ENCODE data around the gene TUBGCP2.
A peak's percentile ranks its signal among the peaks of the same experiment; 100 is the strongest.

Gene TUBGCP2

DNA sequence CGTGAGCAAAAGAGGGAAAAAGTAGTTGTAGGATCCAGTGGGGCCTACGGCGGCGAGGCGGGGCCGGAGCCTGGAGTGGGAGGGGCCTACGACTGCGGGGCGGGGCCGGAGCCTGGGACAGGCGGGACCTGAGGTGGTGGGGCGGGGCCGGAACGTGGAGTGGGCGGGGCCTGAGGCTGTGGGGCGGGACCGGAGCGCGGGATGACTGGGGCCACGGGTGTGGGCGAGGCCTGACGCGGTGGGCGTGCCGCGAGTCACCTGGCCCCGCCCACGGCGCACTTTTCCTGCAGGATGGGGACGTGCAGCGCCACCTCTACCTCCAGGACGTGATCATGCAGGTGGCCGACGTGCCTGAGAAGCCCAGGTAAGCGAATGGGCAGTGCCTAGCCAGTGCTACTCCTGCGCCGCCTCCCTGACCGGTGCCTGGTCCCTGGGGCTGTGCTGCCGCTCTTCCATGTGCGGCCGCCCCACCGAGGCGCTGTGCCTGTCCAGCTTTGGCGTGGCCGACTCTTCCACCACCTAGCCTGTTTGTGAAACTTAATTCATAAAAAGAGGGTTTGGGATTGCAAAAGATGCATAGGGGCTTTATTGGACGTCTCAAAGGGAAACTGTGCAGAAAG lies 538 bp upstream of the TUBGCP2 start:
- peak; percentile 90 to 91 for DNase-seq (ENCODE audit: extremely low read depth in 1 of 2, low read depth in 1 of 2)

GRCh38 chr10:133307776-133308420 lies 774 bp downstream of the TUBGCP2 start:
- peak; percentile 79 to 81 for DNase-seq (ENCODE audit: extremely low read depth in 1 of 2, low read depth in 1 of 2)

DNA sequence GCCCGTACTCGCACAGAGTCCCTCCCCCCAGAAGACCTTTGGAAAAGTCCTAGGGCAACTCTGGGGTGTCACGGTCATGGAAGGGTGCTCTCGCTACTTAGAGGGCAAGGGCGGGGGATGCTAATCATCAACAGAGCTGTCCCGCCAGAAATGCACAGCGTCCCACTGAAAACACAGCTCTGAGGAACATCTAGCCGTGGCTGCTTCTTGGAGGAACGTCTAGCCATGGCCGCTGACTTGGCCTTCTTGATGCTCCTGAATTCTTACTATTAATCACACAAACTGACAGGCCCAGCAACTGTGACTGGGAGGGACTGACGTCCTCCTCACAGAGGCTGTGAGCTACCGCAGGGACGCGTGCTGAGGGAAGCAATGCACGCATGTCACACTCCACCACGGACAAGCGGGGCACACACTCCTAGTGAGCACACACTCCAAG lies 1.7 kb downstream of the TUBGCP2 start:
- no peak for DNase-seq (ENCODE audit: extremely low read depth in 1 of 2, low read depth in 1 of 2)

DNA sequence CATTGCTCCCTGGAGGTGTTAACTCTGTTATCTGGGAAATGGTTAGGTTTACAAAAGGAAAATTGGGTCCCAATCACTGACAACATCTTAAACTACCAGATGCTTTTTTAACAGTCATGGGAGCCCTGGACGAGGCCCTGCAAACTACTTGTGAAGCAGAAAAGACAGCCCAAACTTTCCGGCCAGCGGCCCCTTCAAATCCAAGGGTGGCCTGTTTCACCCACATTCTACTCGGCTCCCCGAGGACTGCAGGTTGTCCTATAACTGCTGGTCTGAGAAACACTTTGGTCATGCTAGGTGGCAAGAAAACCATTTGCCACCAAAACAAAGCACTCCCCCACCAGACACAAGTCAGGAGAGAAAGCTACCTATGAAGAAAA lies 2.6 kb downstream of the TUBGCP2 start:
- no peak for DNase-seq (ENCODE audit: extremely low read depth in 1 of 2, low read depth in 1 of 2)

DNA sequence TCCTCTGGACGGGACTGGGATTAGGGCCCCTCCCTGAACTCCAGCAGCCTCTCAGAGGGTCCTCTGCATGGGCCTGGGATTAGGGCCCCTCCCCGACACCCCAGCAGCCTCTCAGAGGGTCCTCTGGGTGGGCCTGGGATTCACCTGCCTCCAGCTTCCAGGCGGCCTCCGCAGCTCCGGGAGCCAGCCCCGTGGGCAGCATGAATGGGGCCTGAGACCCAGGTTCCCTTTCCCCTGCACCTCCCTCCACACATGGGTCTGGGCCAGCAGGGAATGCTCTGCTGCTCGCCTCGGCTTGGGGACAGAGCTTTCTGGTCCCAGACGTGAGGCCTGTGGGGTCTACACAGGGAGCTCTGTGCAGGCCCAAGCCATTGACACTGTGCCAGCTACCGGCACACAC lies 5.5 kb downstream of the TUBGCP2 start:
- DNase-seq (ENCODE audit: extremely low read depth in 1 of 2, low read depth in 1 of 2) = no peak

GRCh38 chr10:133302230-133302629 lies 6.4 kb downstream of the TUBGCP2 start:
- no peak for DNase-seq (ENCODE audit: extremely low read depth in 1 of 2, low read depth in 1 of 2)

- DNase-seq (ENCODE audit: extremely low read depth in 1 of 2, low read depth in 1 of 2) = no peak
Measured at GRCh38 chr10:133299738-133300137, 8.9 kb downstream of the TUBGCP2 start.

GRCh38 chr10:133299224-133299623 lies 9.4 kb downstream of the TUBGCP2 start:
- DNase-seq (ENCODE audit: extremely low read depth in 1 of 2, low read depth in 1 of 2) = no peak

- DNase-seq (ENCODE audit: extremely low read depth in 1 of 2, low read depth in 1 of 2) = no peak
Measured at GRCh38 chr10:133298466-133298865, 10.2 kb downstream of the TUBGCP2 start.

GRCh38 chr10:133297504-133297903 lies 11.2 kb downstream of the TUBGCP2 start:
- no peak for DNase-seq (ENCODE audit: extremely low read depth in 1 of 2, low read depth in 1 of 2)

GRCh38 chr10:133295426-133296320 lies 13.0 kb downstream of the TUBGCP2 start:
- DNase-seq (ENCODE audit: extremely low read depth in 1 of 2, low read depth in 1 of 2) = no peak

DNA sequence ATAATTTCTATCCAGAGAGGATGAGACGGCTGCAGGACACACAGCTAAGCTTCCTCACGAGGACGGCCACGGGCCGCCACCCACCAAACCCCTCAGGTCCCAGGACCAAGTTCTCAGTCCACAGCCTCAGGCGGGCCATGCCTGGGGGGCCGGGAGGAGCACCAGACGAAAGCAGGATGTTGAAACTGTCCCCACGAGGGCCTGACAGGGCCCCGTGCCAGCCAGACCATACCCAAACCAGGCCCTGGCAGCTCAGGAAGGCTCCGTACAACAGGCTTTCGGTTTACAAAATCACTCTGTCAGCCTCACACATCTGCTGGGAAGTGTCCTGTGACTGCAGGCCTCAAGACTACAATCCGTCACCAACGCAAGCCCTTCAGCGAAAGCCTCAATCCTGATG lies 14.5 kb downstream of the TUBGCP2 start:
- DNase-seq (ENCODE audit: extremely low read depth in 1 of 2, low read depth in 1 of 2) = no peak

- DNase-seq (ENCODE audit: extremely low read depth in 1 of 2, low read depth in 1 of 2) = no peak
Measured at GRCh38 chr10:133293810-133294119, 14.9 kb downstream of the TUBGCP2 start.

GRCh38 chr10:133292919-133293809 lies 15.5 kb downstream of the TUBGCP2 start:
- DNase-seq (ENCODE audit: extremely low read depth in 1 of 2, low read depth in 1 of 2) = no peak

DNA sequence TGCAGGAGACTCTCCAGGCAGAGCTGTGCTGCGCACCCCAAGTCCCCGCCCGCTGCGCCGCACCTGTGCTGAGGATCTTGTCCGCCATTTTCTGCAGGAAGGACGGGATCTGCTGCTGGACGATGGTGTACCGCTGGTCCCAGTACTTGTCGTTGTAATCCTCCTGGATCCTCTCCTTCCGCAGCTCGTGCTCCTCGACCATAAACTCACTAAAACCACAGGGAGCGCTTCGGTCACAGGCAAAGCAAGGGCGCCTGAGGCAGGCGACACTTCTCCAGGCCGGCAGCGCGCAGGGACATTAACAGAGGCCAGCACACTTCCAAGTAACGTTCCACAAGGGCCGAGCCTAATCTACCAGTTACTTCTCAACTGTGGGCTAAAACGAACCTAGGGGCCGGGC lies 18.9 kb downstream of the TUBGCP2 start:
- no peak for DNase-seq (ENCODE audit: extremely low read depth in 1 of 2, low read depth in 1 of 2)

DNA sequence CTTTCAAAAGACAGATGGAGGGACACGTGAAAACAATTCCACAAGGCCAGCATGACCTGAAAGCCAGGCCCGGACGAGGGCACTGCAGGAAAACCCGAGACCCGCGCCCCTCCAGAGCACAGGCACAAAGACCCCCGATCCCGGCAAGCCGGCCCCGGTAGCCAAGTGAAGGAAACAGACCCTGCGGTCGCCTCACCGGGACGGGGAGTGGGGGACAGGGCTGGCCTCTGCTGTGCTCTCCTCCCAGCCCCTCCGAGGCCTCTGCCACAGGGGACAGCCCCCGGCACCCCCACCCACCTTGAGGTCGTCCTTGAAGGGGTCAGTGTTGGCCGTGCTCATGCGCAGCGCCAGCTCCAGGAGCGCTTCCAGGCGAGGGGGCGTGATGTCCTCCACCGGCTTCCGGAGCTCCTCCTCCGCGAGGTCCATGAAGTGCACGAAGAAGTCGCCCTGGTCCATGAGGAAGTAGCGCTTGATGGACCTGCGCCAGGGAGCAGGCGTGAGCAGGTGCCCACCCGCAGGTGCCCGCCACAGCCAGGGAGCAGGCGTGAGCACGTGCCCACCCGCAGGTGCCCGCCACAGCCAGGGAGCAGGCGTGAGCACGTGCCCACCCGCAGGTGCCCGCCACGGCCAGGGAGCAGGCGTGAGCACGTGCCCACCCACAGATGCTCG lies 20.7 kb downstream of the TUBGCP2 start:
- no peak for DNase-seq (ENCODE audit: extremely low read depth in 1 of 2, low read depth in 1 of 2)

DNA sequence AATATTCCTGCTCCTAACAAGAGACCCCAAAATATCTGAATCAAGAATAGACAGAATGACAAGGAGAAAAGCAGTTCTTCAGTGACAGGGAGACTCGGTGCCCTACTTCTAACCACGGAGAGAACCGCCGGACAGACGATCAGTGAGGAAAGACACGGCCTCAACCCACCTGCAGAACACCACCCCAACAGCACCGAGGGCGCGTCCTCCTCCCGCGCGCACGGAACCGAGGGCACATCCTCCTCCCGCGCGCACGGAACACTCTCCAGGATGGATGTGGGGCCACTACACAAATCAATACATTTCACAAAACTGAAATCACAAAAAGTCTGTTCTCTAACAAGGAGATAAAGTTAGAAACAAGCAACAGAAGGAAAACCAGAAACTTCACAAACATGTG lies 22.3 kb downstream of the TUBGCP2 start:
- DNase-seq (ENCODE audit: extremely low read depth in 1 of 2, low read depth in 1 of 2) = no peak

- DNase-seq (ENCODE audit: extremely low read depth in 1 of 2, low read depth in 1 of 2) = no peak
Measured at GRCh38 chr10:133285217-133285616, 23.5 kb downstream of the TUBGCP2 start.

DNA sequence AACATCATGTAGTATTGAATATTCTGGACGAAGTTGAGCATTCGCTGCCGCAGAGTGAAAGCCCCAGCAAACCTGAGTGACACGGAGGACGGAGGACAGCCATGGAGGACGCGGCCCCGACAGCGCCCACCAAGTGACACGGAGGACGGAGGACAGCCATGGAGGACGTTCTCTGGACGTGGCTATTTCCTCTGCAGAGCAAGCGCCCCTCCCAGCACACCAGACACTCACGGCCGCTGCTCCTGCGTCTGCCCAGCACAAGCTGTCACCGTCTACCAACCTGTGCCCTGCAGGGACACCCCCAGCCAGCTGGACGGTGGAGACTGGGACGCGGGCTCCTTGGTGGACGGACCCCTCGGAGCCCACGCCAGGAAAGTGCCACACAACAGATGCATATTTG lies 24.7 kb downstream of the TUBGCP2 start:
- DNase-seq (ENCODE audit: extremely low read depth in 1 of 2, low read depth in 1 of 2) = no peak

DNA sequence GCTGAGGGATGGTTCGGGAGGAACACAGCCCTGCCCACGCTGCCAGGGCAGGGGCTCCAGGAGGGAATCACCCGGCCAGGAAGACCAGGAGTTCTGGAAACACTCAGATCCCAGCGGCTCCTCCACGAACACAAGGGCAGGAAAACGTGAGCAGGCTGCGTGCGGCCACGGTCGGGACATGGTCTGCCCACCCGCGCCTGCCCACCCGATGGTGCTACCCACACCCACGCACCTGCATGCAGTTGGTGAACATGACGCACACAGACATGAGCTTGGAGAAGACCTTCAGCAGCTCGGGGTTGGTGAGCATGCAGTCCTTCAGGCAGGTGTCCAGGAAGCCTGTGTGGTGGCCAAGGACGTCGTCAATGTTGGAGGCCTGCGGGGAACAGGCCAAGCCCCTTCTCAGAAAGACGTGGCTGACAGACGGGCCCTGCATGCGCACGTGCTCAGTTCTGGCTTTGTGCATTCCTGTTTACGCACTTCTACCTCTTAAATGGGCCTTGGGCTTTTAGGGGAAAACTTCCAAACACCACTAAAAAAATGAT lies 25.8 kb downstream of the TUBGCP2 start:
- DNase-seq (ENCODE audit: extremely low read depth in 1 of 2, low read depth in 1 of 2) = no peak

Data from activated CD8-positive, alpha-beta memory T cell treated with anti-CD3 and anti-CD28 coated beads for 1 hour (primary cell).